ENCODE data around the gene CROCC2. TPM values are rescaled to one million over a fixed set of nuclear protein-coding genes. Genes with fewer than 3 reads are reported as not detected.

Gene CROCC2
- polyA plus RNA-seq, 6 donors from 2014 or later, result not detected

DNA sequence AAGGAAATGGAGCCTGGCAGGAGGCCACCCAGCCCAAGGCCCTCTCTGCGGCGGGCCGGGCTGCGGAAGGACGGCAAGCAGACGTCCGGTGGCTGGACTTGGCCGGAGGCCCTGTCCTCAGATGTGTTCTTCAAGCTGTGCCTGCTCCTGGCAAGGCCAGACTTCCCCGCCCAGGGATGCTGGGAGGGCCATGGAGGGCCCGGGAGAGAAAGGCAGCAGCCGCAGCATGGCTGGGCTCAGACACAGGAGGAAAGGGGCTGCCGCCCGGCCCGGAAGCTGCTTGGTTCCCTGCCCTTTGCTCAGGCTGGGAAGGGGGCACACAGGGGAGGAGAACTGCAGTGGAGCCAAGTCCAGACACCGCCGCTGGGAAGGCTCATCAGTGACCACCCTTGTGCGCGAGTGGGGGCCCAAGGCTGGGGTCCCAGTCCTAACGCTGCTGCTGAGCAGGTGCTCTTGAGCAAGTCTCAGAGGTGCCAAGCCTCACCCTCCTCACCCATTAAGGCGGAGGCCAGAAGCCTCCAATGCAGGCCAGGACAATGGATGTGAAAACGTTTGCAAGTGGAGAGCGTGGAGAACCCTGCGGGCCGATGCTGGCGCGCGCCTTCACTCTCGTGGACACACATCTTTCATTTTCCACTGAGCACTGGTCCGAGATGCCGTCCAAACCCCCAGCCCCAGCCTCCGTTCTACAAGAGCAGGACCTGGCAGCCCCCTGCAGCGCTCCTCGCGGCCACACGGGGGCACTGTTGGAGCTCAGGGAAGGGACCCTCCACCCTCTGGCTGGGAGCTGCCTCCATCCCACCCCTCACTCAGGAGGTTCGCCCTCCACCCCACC is 7.9 kb downstream of the CROCC2 start:
- H3K4me3 Mint-ChIP-seq, result peak overlapping the region in 1 of 8 donors; percentile 12
- ATAC-seq (ENCODE audit: low read depth in 2 of 2) (peak; percentile 60 to 69), DNase-seq (peak; percentile 55)
- H3K4me1 Mint-ChIP-seq, result peaks cover 3 to 12% (median 4%) of the 10 kb centered on the region in 3 donors
- no peaks in the 10 kb centered on the region for H3K36me3 Mint-ChIP-seq
- H3K9me3 Mint-ChIP-seq, result no peaks in the 10 kb centered on the region
- no peak overlapping the region for H3K27ac Mint-ChIP-seq
- H3K27me3 Mint-ChIP-seq, result peaks cover 14 to 55% (median 25%) of the 10 kb centered on the region in 3 donors

DNA sequence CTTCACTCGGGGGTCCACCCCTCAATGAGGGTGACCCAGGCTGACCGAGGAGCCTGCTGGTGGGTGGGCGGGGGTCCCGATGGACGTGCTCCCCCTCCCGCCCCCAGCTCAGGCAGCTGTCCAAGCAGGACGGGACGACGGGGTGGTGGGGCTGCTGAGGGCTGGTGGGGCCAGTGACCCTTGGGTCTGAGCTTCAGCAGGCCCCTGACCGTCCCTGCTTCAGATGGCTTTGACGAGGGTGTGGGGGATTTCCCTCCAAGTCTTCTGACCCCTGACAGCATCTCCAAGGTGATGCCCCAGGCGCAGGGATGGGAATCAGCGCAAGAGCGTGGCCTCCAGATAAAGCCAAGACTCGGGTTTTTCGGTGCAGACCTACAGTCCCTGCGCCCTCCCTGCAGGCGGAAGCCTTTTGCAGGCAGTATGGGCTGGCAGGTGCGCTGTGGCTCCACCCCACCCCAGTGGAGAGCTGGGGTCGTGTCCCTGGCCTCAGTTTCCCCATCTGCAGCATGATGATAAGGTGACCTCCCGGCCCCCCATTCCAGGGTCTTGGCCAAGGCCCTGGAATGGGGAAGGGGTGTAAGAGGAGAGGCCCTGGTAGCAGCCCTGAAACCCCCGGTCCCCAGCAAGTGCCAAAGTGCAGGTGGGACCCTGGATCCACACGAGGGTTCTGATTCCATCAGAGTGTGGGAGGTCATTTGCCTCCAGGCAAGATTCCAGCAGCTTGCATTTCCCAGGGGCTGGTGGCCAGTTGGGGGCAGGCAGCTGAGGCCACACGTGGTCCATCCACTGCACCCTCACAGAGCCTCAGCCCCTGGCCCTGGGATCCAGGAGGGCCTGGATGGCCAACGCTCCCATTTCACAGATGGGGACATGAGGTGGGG is 8.7 kb downstream of the CROCC2 start:
- DNase-seq (no peak), ATAC-seq (ENCODE audit: low read depth in 2 of 2) (peak in 1 of 2 donors; percentile 5)
- Mint-ChIP-seq H3K36me3 (no peaks in the 10 kb centered on the region), H3K4me3 (peak overlapping the region in 1 of 8 donors; percentile 51), H3K4me1 (peaks cover 3 to 12% (median 4%) of the 10 kb centered on the region in 3 donors), H3K27ac (no peak overlapping the region), H3K27me3 (peaks cover 14 to 55% (median 25%) of the 10 kb centered on the region in 3 donors), H3K9me3 (no peaks in the 10 kb centered on the region)

DNA sequence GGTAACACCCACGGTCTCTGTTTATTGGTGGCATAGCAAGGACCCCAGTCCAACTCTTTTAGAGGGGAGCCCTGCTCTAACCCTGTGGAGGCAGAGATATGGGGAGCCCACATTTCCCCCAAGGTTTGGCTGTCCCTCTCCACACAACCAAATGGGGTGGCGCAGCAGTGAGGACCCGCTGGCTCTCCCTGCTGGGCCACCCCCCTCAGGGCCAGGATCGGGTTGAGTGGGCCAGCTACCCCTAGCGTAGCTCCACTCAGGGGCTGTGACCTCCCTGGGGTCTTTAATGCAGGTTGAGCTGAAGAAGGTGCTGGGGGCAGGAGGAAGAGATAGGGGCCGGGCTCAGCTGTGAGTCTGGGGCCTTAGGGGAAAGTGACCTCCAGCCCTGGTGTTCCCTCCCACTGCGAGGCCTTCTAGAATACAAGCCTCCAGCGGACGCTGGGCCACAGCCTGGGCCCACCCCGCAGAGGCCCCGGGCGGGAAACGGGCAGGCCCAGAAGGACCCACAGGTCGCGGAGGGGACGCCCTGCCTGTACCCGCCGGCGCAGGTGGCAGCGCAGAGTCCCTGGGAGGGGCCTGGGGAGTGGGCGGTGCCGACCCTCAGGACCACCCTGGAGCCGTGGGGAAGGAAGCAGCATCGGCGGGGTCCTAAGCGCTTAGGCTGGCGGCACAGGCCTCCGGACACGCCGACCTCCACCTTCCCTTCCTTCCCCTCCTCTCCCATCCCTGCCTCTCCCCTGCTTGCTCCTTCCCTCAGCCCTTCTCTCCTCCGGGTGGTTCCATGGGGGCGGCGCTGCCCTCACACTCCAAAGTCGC is 9.6 kb downstream of the CROCC2 start:
- H3K4me3 Mint-ChIP-seq, result peak overlapping the region in 3 of 8 donors; percentile 47 to 64 (median 51)
- no peak for DNase-seq
- ATAC-seq (ENCODE audit: low read depth in 2 of 2), result peak in 1 of 2 donors; percentile 31

DNA sequence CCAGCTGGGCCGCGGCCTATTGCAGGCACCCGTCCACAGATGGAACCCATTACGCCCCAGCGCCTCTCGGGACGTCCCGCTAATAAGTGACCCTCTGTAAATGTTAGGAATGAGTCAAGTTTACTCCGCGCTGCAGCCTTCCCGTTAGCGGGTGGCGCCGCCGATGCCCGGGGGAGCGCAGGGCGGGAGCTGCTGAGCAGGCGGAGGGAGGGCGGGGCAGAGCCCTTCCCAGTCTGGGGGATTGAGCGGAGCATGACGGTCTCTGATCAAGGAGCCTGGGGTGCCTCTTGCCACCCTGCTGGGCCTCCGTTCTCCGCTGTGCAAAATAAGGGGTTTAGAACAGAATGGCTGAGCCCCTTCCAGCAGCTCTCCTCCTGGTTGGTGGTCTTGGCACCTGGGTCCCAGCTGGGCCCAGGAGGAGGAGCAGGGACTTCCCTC is 10.5 kb downstream of the CROCC2 start:
- H3K4me3 Mint-ChIP-seq, result peak overlapping the region in 1 of 8 donors; percentile 47
- peak in 1 of 2 donors; percentile 32 for ATAC-seq (ENCODE audit: low read depth in 2 of 2)
- no peaks in the 10 kb centered on the region for H3K9me3 Mint-ChIP-seq
- DNase-seq, result no peak
- H3K27me3 Mint-ChIP-seq, result peaks cover 7 to 53% (median 16%) of the 10 kb centered on the region in 3 donors
- H3K36me3 Mint-ChIP-seq, result no peaks in the 10 kb centered on the region
- H3K27ac Mint-ChIP-seq, result no peak overlapping the region
- peaks cover 3 to 12% (median 4%) of the 10 kb centered on the region in 3 donors for H3K4me1 Mint-ChIP-seq

More for the DNA sequence above, 9.6 kb downstream of the CROCC2 start:
- peaks cover 3 to 12% (median 4%) of the 10 kb centered on the region in 3 donors for H3K4me1 Mint-ChIP-seq
- H3K27me3 Mint-ChIP-seq, result peaks cover 7 to 56% (median 19%) of the 10 kb centered on the region in 3 donors
- H3K27ac Mint-ChIP-seq, result no peak overlapping the region
- H3K9me3 Mint-ChIP-seq, result no peaks in the 10 kb centered on the region
- no peaks in the 10 kb centered on the region for H3K36me3 Mint-ChIP-seq

DNA sequence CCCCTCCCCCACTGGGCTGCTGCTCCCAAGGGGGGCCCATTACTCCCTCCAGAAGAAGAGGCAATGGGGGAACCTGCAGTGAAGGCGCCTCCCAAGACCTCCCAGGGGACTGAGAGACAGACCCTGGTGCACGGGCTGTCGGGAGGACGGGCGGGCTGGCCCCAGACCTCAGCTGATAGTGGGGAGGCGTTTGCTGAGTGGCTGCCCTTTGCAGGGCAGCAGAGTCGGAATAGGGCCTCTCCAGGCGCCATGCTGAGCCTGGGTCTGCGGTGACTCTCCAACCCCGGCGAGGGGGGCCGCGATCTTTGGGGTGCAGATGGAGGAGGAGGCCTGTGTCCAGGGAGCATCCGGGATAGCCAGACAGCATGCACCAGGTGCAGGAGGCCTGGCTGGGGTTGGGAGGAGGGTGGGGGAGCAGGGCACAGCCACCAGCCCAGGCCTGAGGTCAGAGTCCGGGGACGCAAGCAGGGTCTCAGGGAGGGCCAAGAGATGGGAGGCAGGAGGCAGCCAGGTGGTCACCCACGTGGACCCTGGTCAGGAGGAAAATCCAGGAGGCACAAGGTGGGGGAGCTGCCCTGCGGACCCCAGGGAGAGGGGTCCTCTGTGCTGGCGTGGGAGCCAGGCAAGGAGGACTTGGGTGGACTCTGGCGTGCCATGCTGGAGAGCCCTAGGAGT is 11.0 kb downstream of the CROCC2 start:
- Mint-ChIP-seq H3K27me3 (peaks cover 5 to 48% (median 11%) of the 10 kb centered on the region in 3 donors), H3K9me3 (no peaks in the 10 kb centered on the region), H3K4me3 (no peak overlapping the region), H3K4me1 (peaks cover 3 to 12% (median 4%) of the 10 kb centered on the region in 3 donors), H3K27ac (no peak overlapping the region), H3K36me3 (no peaks in the 10 kb centered on the region)
- DNase-seq (no peak), ATAC-seq (ENCODE audit: low read depth in 2 of 2) (no peak)

DNA sequence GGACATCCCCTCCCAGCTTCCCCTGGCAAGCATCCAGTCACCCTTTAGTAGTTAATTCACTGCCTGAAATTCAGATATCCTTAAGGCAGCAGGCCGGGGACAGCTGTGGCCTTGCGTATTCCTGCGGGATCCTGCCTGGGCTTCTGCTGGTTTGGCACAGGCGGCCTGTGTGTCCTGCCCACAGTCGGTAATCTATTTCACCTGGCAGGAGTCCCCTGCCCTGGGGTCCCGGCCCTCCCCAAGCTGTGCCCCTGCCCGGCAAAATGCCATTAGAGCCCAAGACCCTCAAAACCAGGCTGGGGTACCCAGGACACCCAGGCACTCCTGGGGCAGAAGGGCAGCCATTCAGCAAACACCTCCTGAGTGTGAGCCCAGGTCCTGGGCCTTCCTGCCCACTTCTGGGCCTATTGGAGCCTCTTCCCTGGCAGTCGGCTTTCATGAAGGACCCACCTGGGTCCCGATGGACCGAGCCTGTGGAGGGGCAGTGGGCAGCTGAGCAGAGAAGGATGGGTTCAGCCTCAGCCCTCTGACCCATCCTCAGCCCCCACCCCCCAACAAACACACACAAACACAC is 11.6 kb downstream of the CROCC2 start:
- Mint-ChIP-seq H3K36me3 (no peaks in the 10 kb centered on the region), H3K27ac (no peak overlapping the region), H3K9me3 (no peaks in the 10 kb centered on the region), H3K4me1 (peaks cover 3 to 12% (median 4%) of the 10 kb centered on the region in 3 donors), H3K4me3 (peak overlapping the region in 1 of 8 donors; percentile 20), H3K27me3 (peaks cover 0 to 41% (median 8%) of the 10 kb centered on the region in 3 donors)
- DNase-seq, result no peak
- ATAC-seq (ENCODE audit: low read depth in 2 of 2), result no peak

DNA sequence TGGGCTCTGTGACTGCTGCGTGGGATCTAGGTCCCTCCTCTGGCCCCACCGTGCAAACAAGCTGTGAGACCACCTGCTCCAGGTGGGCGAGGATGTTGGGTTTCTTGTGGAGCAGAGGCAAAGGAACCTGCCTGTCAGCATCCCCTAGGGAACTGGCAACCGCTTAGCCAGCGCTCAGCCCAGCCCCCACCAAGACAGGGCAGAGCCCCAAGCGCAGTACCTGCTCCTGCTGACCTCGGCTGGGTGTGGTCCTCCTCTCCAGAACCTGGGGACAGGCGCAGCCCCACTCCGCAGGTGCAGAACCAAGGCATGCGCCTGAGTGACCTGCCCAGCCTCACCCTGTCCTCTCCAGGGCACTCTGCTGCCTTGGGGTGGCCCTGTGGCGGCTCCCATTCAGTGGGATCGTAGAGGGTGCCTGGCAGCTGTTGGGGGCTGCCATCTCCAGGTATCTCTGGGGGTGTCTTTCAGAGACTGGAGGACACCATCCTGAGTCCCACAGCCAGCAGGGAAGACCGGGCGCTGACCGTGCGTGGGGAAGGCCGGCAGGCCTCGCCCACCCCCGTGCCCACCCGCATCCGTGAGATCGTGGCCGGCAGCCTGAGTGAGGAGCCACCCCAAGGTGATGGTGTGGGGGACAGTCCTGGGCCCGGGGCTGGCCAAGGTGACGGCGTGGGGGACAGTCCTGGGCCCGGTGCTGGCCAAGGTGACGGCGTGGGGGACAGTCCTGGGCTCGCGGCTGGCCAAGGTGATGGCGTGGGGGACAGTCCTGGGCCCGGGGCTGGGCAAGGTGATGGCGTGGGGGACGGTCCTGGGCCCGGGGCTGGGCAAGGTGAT is 12.3 kb downstream of the CROCC2 start:
- H3K27ac Mint-ChIP-seq, result no peak overlapping the region
- H3K4me1 Mint-ChIP-seq, result peaks cover 3 to 12% (median 4%) of the 10 kb centered on the region in 3 donors
- no peaks in the 10 kb centered on the region for H3K36me3 Mint-ChIP-seq
- no peak for ATAC-seq (ENCODE audit: low read depth in 2 of 2)
- DNase-seq, result no peak
- H3K4me3 Mint-ChIP-seq, result no peak overlapping the region
- peaks cover 0 to 39% (median under 1%) of the 10 kb centered on the region in 3 donors for H3K27me3 Mint-ChIP-seq
- no peaks in the 10 kb centered on the region for H3K9me3 Mint-ChIP-seq

DNA sequence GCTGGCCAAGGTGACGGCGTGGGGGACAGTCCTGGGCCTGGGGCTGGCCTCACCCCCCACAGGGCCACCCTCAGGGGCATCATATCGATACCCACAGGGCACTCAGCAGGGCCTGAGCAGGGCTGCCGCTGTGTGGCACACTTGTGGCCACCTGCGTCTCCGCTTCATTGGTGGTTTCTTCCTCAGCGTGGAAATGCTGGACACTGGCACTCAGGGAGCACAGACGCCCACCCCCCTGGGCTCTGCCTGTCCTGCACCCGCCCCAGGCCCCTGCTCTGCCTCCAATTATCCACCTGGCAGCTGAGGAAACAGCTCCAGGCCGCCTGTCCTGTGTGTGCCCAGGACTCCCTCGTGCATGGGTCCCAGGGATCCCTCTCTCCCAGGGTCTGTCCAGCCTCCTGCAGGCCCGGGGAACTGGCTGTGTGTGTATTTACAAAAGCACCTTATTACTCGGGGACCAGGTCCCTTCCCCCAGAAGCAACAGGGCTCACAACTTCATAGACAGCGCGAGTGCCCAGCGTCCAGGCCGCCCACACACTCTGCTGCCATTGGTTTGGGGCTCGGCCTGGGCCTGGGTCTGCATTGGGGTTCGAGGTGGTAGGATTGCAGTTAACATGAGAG is 13.1 kb downstream of the CROCC2 start:
- Mint-ChIP-seq H3K27ac (no peak overlapping the region), H3K4me1 (peaks cover 3 to 12% (median 4%) of the 10 kb centered on the region in 3 donors), H3K4me3 (peak overlapping the region in 1 of 8 donors; percentile 22), H3K9me3 (no peaks in the 10 kb centered on the region), H3K27me3 (peaks cover 0 to 39% (median 0%) of the 10 kb centered on the region in 3 donors), H3K36me3 (no peaks in the 10 kb centered on the region)
- ATAC-seq (ENCODE audit: low read depth in 2 of 2) (no peak), DNase-seq (no peak)

DNA sequence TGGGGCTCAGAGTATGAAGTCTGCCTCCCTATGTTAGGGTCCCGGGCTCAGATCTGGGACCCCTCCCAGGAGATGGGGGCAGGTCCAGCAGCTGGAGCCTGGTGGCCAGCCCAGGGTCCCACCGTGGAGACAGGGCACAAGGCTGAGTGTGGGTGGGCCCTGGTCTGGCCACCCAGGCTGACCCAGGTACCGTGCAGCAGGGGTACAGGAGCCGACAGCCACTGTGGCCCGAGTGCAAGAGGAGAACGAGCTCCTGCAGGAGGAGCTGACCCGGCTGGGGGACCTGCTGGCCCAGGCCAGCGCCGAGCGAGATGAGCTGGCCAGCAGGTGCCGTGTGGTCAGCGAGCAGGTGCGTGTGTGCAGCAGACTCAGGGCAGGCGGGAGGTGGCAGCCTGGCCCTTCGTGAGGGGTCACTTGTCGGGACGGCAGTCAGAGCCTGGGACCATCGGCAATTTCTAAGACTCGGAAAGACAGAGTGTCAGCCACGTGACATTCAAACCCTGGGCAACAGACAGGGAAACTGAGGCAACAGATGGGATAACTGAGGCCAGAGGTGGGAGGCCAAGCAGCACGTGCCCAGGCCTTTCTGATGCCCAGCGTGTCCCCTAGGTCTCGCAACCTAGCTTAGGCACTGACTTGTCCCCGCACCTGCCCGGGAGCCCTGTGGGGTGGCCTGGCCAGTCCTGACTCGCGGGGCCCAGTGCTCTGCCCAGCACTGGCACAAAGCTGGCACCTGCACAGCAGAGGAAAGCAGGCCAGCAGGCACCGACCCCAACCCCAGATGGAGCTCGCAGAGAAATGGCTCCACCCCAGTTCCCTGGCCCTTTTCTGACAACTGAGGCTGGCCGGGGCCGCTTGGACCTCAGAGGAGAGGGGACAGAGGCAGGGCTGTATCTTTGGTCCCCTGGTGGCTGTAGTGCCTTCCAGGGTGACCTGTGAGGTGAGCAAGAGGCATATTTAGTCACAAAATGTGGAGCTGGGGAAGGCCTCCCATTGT is 13.9 kb downstream of the CROCC2 start:
- Mint-ChIP-seq H3K36me3 (no peaks in the 10 kb centered on the region), H3K4me3 (no peak overlapping the region), H3K27ac (no peak overlapping the region), H3K9me3 (no peaks in the 10 kb centered on the region), H3K4me1 (peaks cover 3 to 12% (median 4%) of the 10 kb centered on the region in 3 donors), H3K27me3 (peaks cover 0 to 31% (median 0%) of the 10 kb centered on the region in 3 donors)
- DNase-seq (no peak), ATAC-seq (ENCODE audit: low read depth in 2 of 2) (no peak)

DNA sequence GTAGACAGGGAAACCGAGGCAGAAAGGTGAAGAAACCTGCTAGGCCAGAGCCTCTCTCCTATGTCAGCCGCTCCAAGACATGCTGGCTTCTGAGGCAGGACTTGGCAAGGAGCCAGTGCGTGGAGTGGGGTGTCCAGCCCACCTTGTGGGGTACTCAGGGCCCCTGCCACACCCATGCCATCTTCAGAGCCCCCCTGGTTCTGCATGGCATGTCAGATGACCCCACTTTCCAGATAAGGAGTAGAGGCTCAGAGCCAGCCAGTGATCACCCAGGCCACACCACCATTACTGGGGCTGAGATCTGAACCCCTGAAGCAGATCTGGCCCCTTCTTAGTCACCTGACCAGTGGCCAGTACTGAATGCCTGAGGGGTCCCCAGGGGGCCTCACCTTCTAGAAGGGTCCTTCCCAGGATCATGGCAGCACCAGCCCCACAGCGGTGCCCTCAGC is 14.7 kb downstream of the CROCC2 start:
- ATAC-seq (ENCODE audit: low read depth in 2 of 2), result no peak
- no peak overlapping the region for H3K4me3 Mint-ChIP-seq
- H3K27ac Mint-ChIP-seq, result no peak overlapping the region

More for the DNA sequence above, 14.7 kb downstream of the CROCC2 start:
- no peak for DNase-seq
- peaks cover 3 to 7% (median 4%) of the 10 kb centered on the region in 3 donors for H3K4me1 Mint-ChIP-seq
- H3K36me3 Mint-ChIP-seq, result no peaks in the 10 kb centered on the region
- no peaks in the 10 kb centered on the region for H3K9me3 Mint-ChIP-seq
- H3K27me3 Mint-ChIP-seq, result peaks cover 0 to 23% (median 0%) of the 10 kb centered on the region in 3 donors

Data from naive B cell (primary cell).